Neural cell (in vitro differentiated cells): ENCODE measurements around the gene SLC34A3. TPM values are rescaled to one million over a fixed set of nuclear protein-coding genes. Genes with fewer than 3 reads are reported as not detected.

Experiments
- H2AFZ ChIP-seq: fragments of 200-600, 300-800 bp; sonication (generic), shearing (Covaris generic); 2 replicates; pipeline ENCODE4 v1.6.0; 2014; ENCODE audit warnings: low read depth, mild to moderate bottlenecking, antibody characterized with exemption, low read length, moderate library complexity
- H3F3A ChIP-seq: fragments of 200-600 bp; shearing (Covaris generic); 2 replicates; pipeline ENCODE4 v1.6.1; 2016; ENCODE audit warnings: mild to moderate bottlenecking, moderate library complexity, mixed read lengths, antibody characterized with exemption, low read length; ENCODE audit not compliant: insufficient read depth, poor library complexity, severe bottlenecking
- H3K27ac ChIP-seq: fragments of 200-600, 300-800 bp; sonication (generic), shearing (Covaris generic); 2 replicates; pipeline ENCODE4 v1.5.1; 2014; ENCODE audit warnings: mild to moderate bottlenecking, low read length, moderate library complexity
- H3K27me3 ChIP-seq: fragments of 300-800, 200-600 bp; sonication (generic), shearing (Covaris generic); 2 replicates; pipeline ENCODE4 v1.6.0; 2014; ENCODE audit warnings: mild to moderate bottlenecking, low read depth, low read length, moderate library complexity; ENCODE audit not compliant: insufficient read depth
- H3K36me3 ChIP-seq: fragments of 300-800, 200-600 bp; sonication (generic), shearing (Covaris generic); 2 replicates; pipeline ENCODE4 v1.5.1; 2014; ENCODE audit warnings: mild to moderate bottlenecking, antibody characterized with exemption, low read length, moderate library complexity; ENCODE audit not compliant: insufficient read depth
- H3K4me2 ChIP-seq: fragments of 300-800, 200-600 bp; sonication (generic), shearing (Covaris generic); 2 replicates; pipeline ENCODE4 v1.6.0; 2014; ENCODE audit warnings: mild to moderate bottlenecking, low read length
- H3K4me3 ChIP-seq: fragments of 300-800, 200-600 bp; sonication (generic), shearing (Covaris generic); 2 replicates; pipeline ENCODE4 v1.5.1; 2014; ENCODE audit warnings: mild to moderate bottlenecking, low read length, moderate library complexity
- H3K79me2 ChIP-seq: fragments of 200-600 bp; shearing (Covaris generic); replicated peaks from 2 replicates; pipeline ENCODE4 v1.6.0; 2014; ENCODE audit warnings: mild to moderate bottlenecking, low read length, moderate library complexity; ENCODE audit not compliant: insufficient read depth
- H3K9ac ChIP-seq: fragments of 300-800, 200-600 bp; sonication (generic), shearing (Covaris generic); 2 replicates; pipeline ENCODE4 v1.6.1; 2016; ENCODE audit warnings: mild to moderate bottlenecking, low read length, mixed read lengths
- H3K9me2 ChIP-seq: fragments of 200-600 bp; shearing (Covaris generic); 2 replicates; pipeline ENCODE4 v1.6.1; 2016; ENCODE audit warnings: mild to moderate bottlenecking, low read length, mixed read lengths; ENCODE audit not compliant: insufficient read depth
- H3K9me3 ChIP-seq: fragments of 200-600, 300-800 bp; sonication (generic), shearing (Covaris generic); 2 replicates; pipeline ENCODE4 v1.6.1; 2016; ENCODE audit warnings: mild to moderate bottlenecking, mixed run types, low read length, moderate library complexity, mixed read lengths
- H4K20me1 ChIP-seq: fragments of 200-600 bp; shearing (Covaris generic); 2 replicates; pipeline ENCODE4 v1.6.1; 2016; ENCODE audit warnings: mild to moderate bottlenecking, mixed run types; ENCODE audit not compliant: insufficient read depth
- EP300 ChIP-seq: fragments of 450-650 bp; conservative IDR thresholded peaks from 2 replicates; pipeline ENCODE4 v1.6.1; 2014; ENCODE audit warnings: antibody characterized with exemption, mild to moderate bottlenecking, moderate library complexity; ENCODE audit not compliant: poor library complexity, severe bottlenecking
- EZH2 ChIP-seq: fragments of 200-600, 300-800 bp; shearing (Covaris generic), sonication (generic); IDR thresholded peaks from 2 replicates; pipeline ENCODE4 v1.6.1; 2014; ENCODE audit warnings: antibody characterized with exemption, low read length, borderline replicate concordance, mild to moderate bottlenecking; ENCODE audit not compliant: insufficient read depth, poor library complexity, severe bottlenecking
- MXI1 ChIP-seq: fragments of 450-650 bp; conservative IDR thresholded peaks from 2 replicates; pipeline ENCODE4 v1.6.1; 2014; ENCODE audit warnings: antibody characterized with exemption, mild to moderate bottlenecking; ENCODE audit not compliant: poor library complexity, severe bottlenecking
- POLR2AphosphoS5 ChIP-seq: IDR thresholded peaks from 2 replicates; pipeline ENCODE4 v1.6.1; 2012
- RAD21 ChIP-seq: fragments of 450-650 bp; conservative IDR thresholded peaks from 2 replicates; pipeline ENCODE4 v1.6.1; 2014; ENCODE audit warnings: antibody characterized with exemption, mild to moderate bottlenecking, moderate library complexity
- REST ChIP-seq: IDR thresholded peaks from 2 replicates; pipeline ENCODE4 v1.6.1; 2012; ENCODE audit warnings: borderline replicate concordance
- SMC3 ChIP-seq: fragments of 450-650 bp; conservative IDR thresholded peaks from 2 replicates; pipeline ENCODE4 v1.6.1; 2014; ENCODE audit warnings: antibody characterized with exemption, mild to moderate bottlenecking, moderate library complexity; ENCODE audit not compliant: poor library complexity
- TAF1 ChIP-seq: IDR thresholded peaks from 2 replicates; pipeline ENCODE4 v1.6.1; 2012; ENCODE audit warnings: low read depth
- polyA plus RNA-seq: library from polyadenylated mRNA; depleted of rRNA; stranded (reverse); fragments of >200 nt; gene quantifications from 2 replicates; pipeline ENCODE4 v1.2.3, GENCODE V29; 2014
- TF ChIP-seq, protein P1 (sequence below): fragments of 450-650 bp; IDR thresholded peaks from 2 replicates; pipeline ENCODE4 v1.5.1; 2014; ENCODE audit warnings: antibody characterized with exemption, mild to moderate bottlenecking, moderate library complexity; ENCODE audit not compliant: poor library complexity, severe bottlenecking

SLC34A3 gene
- polyA plus RNA-seq, 1 donor from 2014 or later, result 0.27 TPM

GRCh38 chr9:137241490-137242268 is 11.0 kb downstream of the SLC34A3 start:
- Histone ChIP-seq H3K9me2 (no peaks in the 10 kb centered on the region), H3K27me3 (no peaks in the 10 kb centered on the region), H4K20me1 (no peaks in the 10 kb centered on the region), H2AFZ (no peak overlapping the region), H3K36me3 (no peaks in the 10 kb centered on the region), H3K9me3 (no peaks in the 10 kb centered on the region), H3K9ac (peak overlapping the region; percentile 66), H3K27ac (no peak overlapping the region), H3K4me3 (peak overlapping the region; percentile 92), H3K79me2 (peaks cover 14% of the 10 kb centered on the region), H3K4me2 (peak overlapping the region; percentile 78), H3F3A (no peaks in the 10 kb centered on the region)
- TF ChIP-seq TAF1 (no peak), SMC3 (no peak), EZH2 (no peak), MXI1 (no peak), POLR2AphosphoS5 (no peak), REST (no peak), RAD21 (no peak), EP300 (no peak)
- TF ChIP-seq, protein P1, sequence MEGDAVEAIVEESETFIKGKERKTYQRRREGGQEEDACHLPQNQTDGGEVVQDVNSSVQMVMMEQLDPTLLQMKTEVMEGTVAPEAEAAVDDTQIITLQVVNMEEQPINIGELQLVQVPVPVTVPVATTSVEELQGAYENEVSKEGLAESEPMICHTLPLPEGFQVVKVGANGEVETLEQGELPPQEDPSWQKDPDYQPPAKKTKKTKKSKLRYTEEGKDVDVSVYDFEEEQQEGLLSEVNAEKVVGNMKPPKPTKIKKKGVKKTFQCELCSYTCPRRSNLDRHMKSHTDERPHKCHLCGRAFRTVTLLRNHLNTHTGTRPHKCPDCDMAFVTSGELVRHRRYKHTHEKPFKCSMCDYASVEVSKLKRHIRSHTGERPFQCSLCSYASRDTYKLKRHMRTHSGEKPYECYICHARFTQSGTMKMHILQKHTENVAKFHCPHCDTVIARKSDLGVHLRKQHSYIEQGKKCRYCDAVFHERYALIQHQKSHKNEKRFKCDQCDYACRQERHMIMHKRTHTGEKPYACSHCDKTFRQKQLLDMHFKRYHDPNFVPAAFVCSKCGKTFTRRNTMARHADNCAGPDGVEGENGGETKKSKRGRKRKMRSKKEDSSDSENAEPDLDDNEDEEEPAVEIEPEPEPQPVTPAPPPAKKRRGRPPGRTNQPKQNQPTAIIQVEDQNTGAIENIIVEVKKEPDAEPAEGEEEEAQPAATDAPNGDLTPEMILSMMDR, result no peak

- Histone ChIP-seq H3K36me3 (no peaks in the 10 kb centered on the region), H3K4me3 (peak overlapping the region; percentile 92), H3K27me3 (no peaks in the 10 kb centered on the region), H2AFZ (no peak overlapping the region), H3K4me2 (peak overlapping the region; percentile 78), H3K27ac (no peak overlapping the region), H4K20me1 (no peaks in the 10 kb centered on the region), H3F3A (no peaks in the 10 kb centered on the region), H3K9me3 (no peaks in the 10 kb centered on the region), H3K9me2 (no peaks in the 10 kb centered on the region), H3K79me2 (peaks cover 14% of the 10 kb centered on the region), H3K9ac (peak overlapping the region; percentile 66)
- TF ChIP-seq, protein P1, result no peak
- TF ChIP-seq RAD21, result no peak
- TF ChIP-seq POLR2AphosphoS5, result no peak
- TF ChIP-seq EP300, result no peak
- TF ChIP-seq REST, result no peak
- TF ChIP-seq SMC3, result no peak
- TF ChIP-seq MXI1, result no peak
- TF ChIP-seq TAF1, result no peak
- TF ChIP-seq EZH2, result no peak
These were observed 11.8 kb downstream of the SLC34A3 start for GRCh38 chr9:137242269-137243203.
